ENCODE measurements around the gene HMCN2.

HMCN2 gene

GRCh38 chr9:130286072-130286770 is 20.7 kb downstream of the HMCN2 start:
- Histone ChIP-seq H3K9me3 (ENCODE audit: control insufficient read depth, low read length) (no peaks in the 10 kb centered on the region), H2AFZ (no peak overlapping the region), H3K27ac (no peak overlapping the region), H3K9ac (no peak overlapping the region), H3K36me3 (ENCODE audit: control insufficient read depth, insufficient read depth, low read length) (no peaks in the 10 kb centered on the region), H3K4me3 (ENCODE audit: low read depth, low read length) (no peak overlapping the region), H3K4me2 (ENCODE audit: low read length) (no peak overlapping the region), H3K79me2 (no peaks in the 10 kb centered on the region), H3K27me3 (ENCODE audit: control insufficient read depth, insufficient read depth, low read length) (peaks cover 4% of the 10 kb centered on the region), H3K4me1 (no peaks in the 10 kb centered on the region)
- no peak for TF ChIP-seq CTCF (IDR thresholded peaks at IDR 0.05)

- H3K4me2 ChIP-seq (ENCODE audit: low read length), result no peak overlapping the region
- no peak for TF ChIP-seq CTCF (IDR thresholded peaks at IDR 0.05)
- H3K4me1 ChIP-seq, result no peaks in the 10 kb centered on the region
- H3K9me3 ChIP-seq (ENCODE audit: control insufficient read depth, low read length), result no peaks in the 10 kb centered on the region
- H3K4me3 ChIP-seq (ENCODE audit: low read depth, low read length), result no peak overlapping the region
- H3K79me2 ChIP-seq, result no peaks in the 10 kb centered on the region
- no peaks in the 10 kb centered on the region for H3K36me3 ChIP-seq (ENCODE audit: control insufficient read depth, insufficient read depth, low read length)
- peaks cover 4% of the 10 kb centered on the region for H3K27me3 ChIP-seq (ENCODE audit: control insufficient read depth, insufficient read depth, low read length)
- no peak overlapping the region for H3K9ac ChIP-seq
- H3K27ac ChIP-seq, result no peak overlapping the region
- H2AFZ ChIP-seq, result no peak overlapping the region
Observed at GRCh38 chr9:130286781-130287428, 21.3 kb downstream of the HMCN2 start.

- Histone ChIP-seq H3K27me3 (ENCODE audit: control insufficient read depth, insufficient read depth, low read length) (peaks cover 4% of the 10 kb centered on the region), H3K4me3 (ENCODE audit: low read depth, low read length) (no peak overlapping the region), H3K9ac (no peak overlapping the region), H3K9me3 (ENCODE audit: control insufficient read depth, low read length) (no peaks in the 10 kb centered on the region), H3K36me3 (ENCODE audit: control insufficient read depth, insufficient read depth, low read length) (no peaks in the 10 kb centered on the region), H3K4me2 (ENCODE audit: low read length) (no peak overlapping the region), H3K27ac (no peak overlapping the region), H3K4me1 (no peaks in the 10 kb centered on the region), H2AFZ (no peak overlapping the region), H3K79me2 (no peaks in the 10 kb centered on the region)
- TF ChIP-seq CTCF (IDR thresholded peaks at IDR 0.05), result no peak
Observed at GRCh38 chr9:130287736-130288135, 22.2 kb downstream of the HMCN2 start.

- Histone ChIP-seq H3K27me3 (ENCODE audit: control insufficient read depth, insufficient read depth, low read length) (peaks cover 4% of the 10 kb centered on the region), H3K27ac (no peak overlapping the region), H3K4me3 (ENCODE audit: low read depth, low read length) (no peak overlapping the region), H3K36me3 (ENCODE audit: control insufficient read depth, insufficient read depth, low read length) (no peaks in the 10 kb centered on the region), H3K4me2 (ENCODE audit: low read length) (no peak overlapping the region), H3K9ac (no peak overlapping the region), H3K4me1 (no peaks in the 10 kb centered on the region), H3K9me3 (ENCODE audit: control insufficient read depth, low read length) (no peaks in the 10 kb centered on the region), H2AFZ (no peak overlapping the region), H3K79me2 (no peaks in the 10 kb centered on the region)
- no peak for TF ChIP-seq CTCF (IDR thresholded peaks at IDR 0.05)
Observed at GRCh38 chr9:130288393-130288792, 22.8 kb downstream of the HMCN2 start.

All from parathyroid adenoma (tissue), 2 donors.